WTC11 (cell line): ENCODE measurements around the gene MAPK14. TPM values are rescaled to one million over a fixed set of nuclear protein-coding genes. Genes with fewer than 3 reads are reported as not detected.

ENCODE experiments used
- ATAC-seq: fragments of 200-7000 bp; cut with Tn5 transposase; 2 replicates; pipeline ENCODE4 v1.10.0; 2021; ENCODE audit warnings: mild to moderate bottlenecking, moderate library complexity
- CTCF ChIA-PET: fragments of 300-600 bp; sonication (Branson Sonifier 250); formaldehyde crosslinking; loops from one replicate; lab custom pipeline; 2021; ENCODE audit warnings: antibody characterized with exemption; lab: Charles Lee
- POLR2A ChIA-PET: fragments of 350-600 bp; sonication (Branson Sonifier 250); formaldehyde crosslinking; loops from one replicate; lab custom pipeline; 2021; ENCODE audit warnings: antibody characterized with exemption; lab: Charles Lee
- DNase-seq: peaks from one replicate; pipeline ENCODE4 v3.0.0; 2021; ENCODE audit warnings: low spot score
- H3K27ac Mint-ChIP-seq: 2 replicates; pipeline ENCODE4 v1.8.0; 2021; ENCODE audit warnings: mixed read lengths
- H3K27me3 Mint-ChIP-seq: 2 replicates; pipeline ENCODE4 v1.8.0; 2021; ENCODE audit warnings: low read depth, mild to moderate bottlenecking, moderate library complexity, mixed read lengths
- H3K36me3 Mint-ChIP-seq: 2 replicates; pipeline ENCODE4 v1.8.0; 2021; ENCODE audit warnings: mixed read lengths
- H3K4me1 Mint-ChIP-seq: 2 replicates; pipeline ENCODE4 v1.8.0; 2022; ENCODE audit warnings: mixed read lengths
- H3K4me3 Mint-ChIP-seq: 2 replicates; pipeline ENCODE4 v1.8.0; 2021; ENCODE audit warnings: mild to moderate bottlenecking, moderate library complexity, mixed read lengths
- H3K9me3 Mint-ChIP-seq: 2 replicates; pipeline ENCODE4 v1.8.0; 2021; ENCODE audit warnings: mixed read lengths
- CBFB ChIP-seq: sonication (generic); formaldehyde crosslinking; IDR thresholded peaks from 2 replicates; pipeline ENCODE4 v1.8.1; 2022; ENCODE audit warnings: mild to moderate bottlenecking, low read depth, missing genetic modification reagents
- CREM ChIP-seq: sonication (generic); formaldehyde crosslinking; IDR thresholded peaks from 2 replicates; pipeline ENCODE4 v1.8.1; 2022; ENCODE audit warnings: mild to moderate bottlenecking, missing genetic modification reagents, moderate library complexity
- ETV6 ChIP-seq: sonication (generic); formaldehyde crosslinking; IDR thresholded peaks from 2 replicates; pipeline ENCODE4 v1.8.1; 2022; ENCODE audit warnings: mild to moderate bottlenecking, missing genetic modification reagents
- FOXJ3 ChIP-seq: sonication (generic); formaldehyde crosslinking; IDR thresholded peaks from 2 replicates; pipeline ENCODE4 v1.9.0; 2021; ENCODE audit warnings: missing genetic modification reagents, mild to moderate bottlenecking, borderline replicate concordance
- FOXK1 ChIP-seq: sonication (generic); formaldehyde crosslinking; IDR thresholded peaks from 2 replicates; pipeline ENCODE4 v1.8.0; 2022; ENCODE audit warnings: mild to moderate bottlenecking, moderate library complexity, missing genetic modification reagents
- FOXP1 ChIP-seq: sonication (generic); formaldehyde crosslinking; IDR thresholded peaks from 2 replicates; pipeline ENCODE4 v1.8.0; 2022; ENCODE audit warnings: missing genetic modification reagents, mild to moderate bottlenecking, moderate library complexity, borderline replicate concordance
- NR1H2 ChIP-seq: sonication (generic); formaldehyde crosslinking; IDR thresholded peaks from 2 replicates; pipeline ENCODE4 v1.9.0; 2021; ENCODE audit warnings: mild to moderate bottlenecking, moderate library complexity, missing genetic modification reagents
- NR3C1 ChIP-seq: sonication (generic); formaldehyde crosslinking; conservative IDR thresholded peaks from 2 replicates; pipeline ENCODE4 v1.8.1; 2023; ENCODE audit warnings: low read depth, mild to moderate bottlenecking, missing genetic modification reagents
- SMAD3 ChIP-seq: sonication (generic); formaldehyde crosslinking; IDR thresholded peaks from 2 replicates; pipeline ENCODE4 v1.8.0; 2022; ENCODE audit warnings: missing genetic modification reagents, mild to moderate bottlenecking, borderline replicate concordance
- TEAD1 ChIP-seq: sonication (generic); formaldehyde crosslinking; IDR thresholded peaks from 2 replicates; pipeline ENCODE4 v1.8.0; 2022; ENCODE audit warnings: mild to moderate bottlenecking, missing genetic modification reagents
- TEAD4 ChIP-seq: sonication (generic); formaldehyde crosslinking; IDR thresholded peaks from 2 replicates; pipeline ENCODE4 v1.8.0; 2022; ENCODE audit warnings: mild to moderate bottlenecking, missing genetic modification reagents
- ZNF671 ChIP-seq: fragments of 250-450 bp; sonication (Bioruptor Pico); IDR thresholded peaks from 2 replicates; pipeline ENCODE4 v1.8.0; 2021; ENCODE audit warnings: mild to moderate bottlenecking
- total RNA-seq: library from RNA; stranded (reverse); gene quantifications from 3 replicates; pipeline ENCODE4 v1.2.3, GENCODE V29; 2021
- TF ChIP-seq, protein P1 (sequence below): sonication (generic); formaldehyde crosslinking; IDR thresholded peaks from 2 replicates; pipeline ENCODE4 v1.8.0; 2022; ENCODE audit warnings: mild to moderate bottlenecking, missing genetic modification reagents
- TF ChIP-seq, protein P2 (sequence below): sonication (generic); formaldehyde crosslinking; conservative IDR thresholded peaks from 2 replicates; pipeline ENCODE4 v1.8.1; 2022; ENCODE audit warnings: mild to moderate bottlenecking, missing genetic modification reagents
- TF ChIP-seq, protein P3 (sequence below): sonication (generic); formaldehyde crosslinking; IDR thresholded peaks from 2 replicates; pipeline ENCODE4 v1.8.0; 2023; ENCODE audit warnings: missing genetic modification reagents, mild to moderate bottlenecking, borderline replicate concordance
- TF ChIP-seq, protein P4 (sequence below): fragments of 250-450 bp; sonication (Bioruptor Pico); conservative IDR thresholded peaks from 2 replicates; pipeline ENCODE4 v1.9.0; 2021; ENCODE audit warnings: mild to moderate bottlenecking
- TF ChIP-seq, protein P5 (sequence below): sonication (generic); formaldehyde crosslinking; IDR thresholded peaks from 2 replicates; pipeline ENCODE4 v1.8.1; 2023; ENCODE audit warnings: mild to moderate bottlenecking, missing genetic modification reagents, moderate library complexity
- TF ChIP-seq, protein P6 (sequence below): sonication (generic); formaldehyde crosslinking; IDR thresholded peaks from 2 replicates; pipeline ENCODE4 v1.8.0; 2022; ENCODE audit warnings: mild to moderate bottlenecking, missing genetic modification reagents
- TF ChIP-seq, protein P7 (sequence below): fragments of 250-450 bp; sonication (Bioruptor Pico); IDR thresholded peaks from 2 replicates; pipeline ENCODE4 v1.9.0; 2021; ENCODE audit warnings: mild to moderate bottlenecking

The MAPK14 gene
- total RNA-seq, 1 experiment from 2014 or later, result 34.0 TPM

DNA sequence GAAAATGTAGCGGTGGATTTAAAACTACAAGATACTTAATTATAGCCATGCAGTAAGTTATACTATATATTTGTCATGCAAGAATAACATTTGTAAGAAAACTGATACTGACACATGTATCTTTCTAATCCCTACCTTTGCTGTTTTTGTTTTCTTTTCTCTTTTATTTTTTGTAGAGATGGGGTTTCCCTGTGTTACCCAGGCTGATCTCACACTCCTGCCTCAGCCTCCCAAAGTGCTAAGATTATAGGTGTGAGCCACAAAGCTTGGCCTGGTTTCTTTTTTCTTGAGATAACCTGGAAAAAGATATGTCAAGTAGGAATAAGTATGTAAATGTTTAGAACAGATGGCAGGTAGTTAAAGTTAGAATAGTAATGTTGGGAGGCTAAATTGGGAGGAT, 44.1 kb downstream of the MAPK14 start:
- Mint-ChIP-seq H3K27ac (no peak overlapping the region), H3K9me3 (no peaks in the 10 kb centered on the region), H3K36me3 (0 out of 2 replicates have a peak, but pooled peaks cover 6% of the 10 kb centered on the region), H3K4me3 (no peak overlapping the region), H3K4me1 (no peaks in the 10 kb centered on the region), H3K27me3 (no peaks in the 10 kb centered on the region)
- ChIA-PET POLR2A (no interaction called here), CTCF (no interaction called here)
- DNase-seq, result no peak
- no peak for ATAC-seq
- TF ChIP-seq CBFB (CRISPR knock-in tag) (no peak), CREM (CRISPR knock-in tag) (no peak), FOXJ3 (no peak), NR1H2 (CRISPR knock-in tag) (no peak), ZNF671 (CRISPR knock-in tag) (no peak), FOXP1 (CRISPR knock-in tag) (no peak), TEAD1 (CRISPR knock-in tag) (no peak), ETV6 (CRISPR knock-in tag) (no peak), NR3C1 (CRISPR knock-in tag) (no peak), SMAD3 (CRISPR knock-in tag) (no peak), FOXK1 (no peak), TEAD4 (CRISPR knock-in tag) (no peak)
- TF ChIP-seq, protein P1, sequence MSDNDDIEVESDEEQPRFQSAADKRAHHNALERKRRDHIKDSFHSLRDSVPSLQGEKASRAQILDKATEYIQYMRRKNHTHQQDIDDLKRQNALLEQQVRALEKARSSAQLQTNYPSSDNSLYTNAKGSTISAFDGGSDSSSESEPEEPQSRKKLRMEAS, result no peak
- TF ChIP-seq, protein P2, sequence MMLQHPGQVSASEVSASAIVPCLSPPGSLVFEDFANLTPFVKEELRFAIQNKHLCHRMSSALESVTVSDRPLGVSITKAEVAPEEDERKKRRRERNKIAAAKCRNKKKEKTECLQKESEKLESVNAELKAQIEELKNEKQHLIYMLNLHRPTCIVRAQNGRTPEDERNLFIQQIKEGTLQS (CRISPR knock-in tag), result no peak
- TF ChIP-seq, protein P3, sequence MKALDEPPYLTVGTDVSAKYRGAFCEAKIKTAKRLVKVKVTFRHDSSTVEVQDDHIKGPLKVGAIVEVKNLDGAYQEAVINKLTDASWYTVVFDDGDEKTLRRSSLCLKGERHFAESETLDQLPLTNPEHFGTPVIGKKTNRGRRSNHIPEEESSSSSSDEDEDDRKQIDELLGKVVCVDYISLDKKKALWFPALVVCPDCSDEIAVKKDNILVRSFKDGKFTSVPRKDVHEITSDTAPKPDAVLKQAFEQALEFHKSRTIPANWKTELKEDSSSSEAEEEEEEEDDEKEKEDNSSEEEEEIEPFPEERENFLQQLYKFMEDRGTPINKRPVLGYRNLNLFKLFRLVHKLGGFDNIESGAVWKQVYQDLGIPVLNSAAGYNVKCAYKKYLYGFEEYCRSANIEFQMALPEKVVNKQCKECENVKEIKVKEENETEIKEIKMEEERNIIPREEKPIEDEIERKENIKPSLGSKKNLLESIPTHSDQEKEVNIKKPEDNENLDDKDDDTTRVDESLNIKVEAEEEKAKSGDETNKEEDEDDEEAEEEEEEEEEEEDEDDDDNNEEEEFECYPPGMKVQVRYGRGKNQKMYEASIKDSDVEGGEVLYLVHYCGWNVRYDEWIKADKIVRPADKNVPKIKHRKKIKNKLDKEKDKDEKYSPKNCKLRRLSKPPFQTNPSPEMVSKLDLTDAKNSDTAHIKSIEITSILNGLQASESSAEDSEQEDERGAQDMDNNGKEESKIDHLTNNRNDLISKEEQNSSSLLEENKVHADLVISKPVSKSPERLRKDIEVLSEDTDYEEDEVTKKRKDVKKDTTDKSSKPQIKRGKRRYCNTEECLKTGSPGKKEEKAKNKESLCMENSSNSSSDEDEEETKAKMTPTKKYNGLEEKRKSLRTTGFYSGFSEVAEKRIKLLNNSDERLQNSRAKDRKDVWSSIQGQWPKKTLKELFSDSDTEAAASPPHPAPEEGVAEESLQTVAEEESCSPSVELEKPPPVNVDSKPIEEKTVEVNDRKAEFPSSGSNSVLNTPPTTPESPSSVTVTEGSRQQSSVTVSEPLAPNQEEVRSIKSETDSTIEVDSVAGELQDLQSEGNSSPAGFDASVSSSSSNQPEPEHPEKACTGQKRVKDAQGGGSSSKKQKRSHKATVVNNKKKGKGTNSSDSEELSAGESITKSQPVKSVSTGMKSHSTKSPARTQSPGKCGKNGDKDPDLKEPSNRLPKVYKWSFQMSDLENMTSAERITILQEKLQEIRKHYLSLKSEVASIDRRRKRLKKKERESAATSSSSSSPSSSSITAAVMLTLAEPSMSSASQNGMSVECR, result no peak
- TF ChIP-seq, protein P4, sequence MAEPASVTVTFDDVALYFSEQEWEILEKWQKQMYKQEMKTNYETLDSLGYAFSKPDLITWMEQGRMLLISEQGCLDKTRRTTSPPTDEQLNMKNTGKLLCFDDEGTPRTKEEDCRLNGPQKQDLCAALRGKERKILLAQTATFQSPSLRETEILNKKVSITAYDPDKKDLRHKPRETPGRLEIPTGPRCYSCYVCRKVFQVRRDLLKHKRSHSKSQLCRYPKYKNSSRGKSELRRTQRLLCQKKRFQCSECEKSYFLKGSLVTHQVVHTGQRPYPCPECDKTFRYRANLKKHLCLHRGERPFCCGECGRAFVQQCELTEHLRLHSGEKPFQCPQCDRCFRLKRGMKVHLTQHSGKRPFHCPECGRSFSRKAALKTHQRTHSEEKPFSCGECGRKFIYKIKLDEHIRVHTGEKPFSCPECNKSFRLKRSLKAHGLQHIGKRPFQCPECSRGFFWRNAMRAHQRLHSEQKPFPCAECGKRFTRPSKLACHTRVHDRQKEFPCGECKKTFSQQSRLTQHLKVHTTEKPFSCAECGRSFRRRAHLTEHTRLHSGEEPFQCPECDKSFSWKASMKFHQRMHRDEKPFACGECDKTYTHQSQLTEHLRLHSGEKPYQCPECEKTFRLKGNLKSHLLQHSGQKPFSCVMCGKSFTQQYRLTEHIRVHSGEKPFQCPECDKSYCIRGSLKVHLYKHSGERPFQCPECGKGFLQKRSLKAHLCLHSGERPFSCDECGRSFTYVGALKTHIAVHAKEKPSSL, result no peak
- TF ChIP-seq, protein P5, sequence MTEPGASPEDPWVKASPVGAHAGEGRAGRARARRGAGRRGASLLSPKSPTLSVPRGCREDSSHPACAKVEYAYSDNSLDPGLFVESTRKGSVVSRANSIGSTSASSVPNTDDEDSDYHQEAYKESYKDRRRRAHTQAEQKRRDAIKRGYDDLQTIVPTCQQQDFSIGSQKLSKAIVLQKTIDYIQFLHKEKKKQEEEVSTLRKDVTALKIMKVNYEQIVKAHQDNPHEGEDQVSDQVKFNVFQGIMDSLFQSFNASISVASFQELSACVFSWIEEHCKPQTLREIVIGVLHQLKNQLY (CRISPR knock-in tag), result no peak
- TF ChIP-seq, protein P6, sequence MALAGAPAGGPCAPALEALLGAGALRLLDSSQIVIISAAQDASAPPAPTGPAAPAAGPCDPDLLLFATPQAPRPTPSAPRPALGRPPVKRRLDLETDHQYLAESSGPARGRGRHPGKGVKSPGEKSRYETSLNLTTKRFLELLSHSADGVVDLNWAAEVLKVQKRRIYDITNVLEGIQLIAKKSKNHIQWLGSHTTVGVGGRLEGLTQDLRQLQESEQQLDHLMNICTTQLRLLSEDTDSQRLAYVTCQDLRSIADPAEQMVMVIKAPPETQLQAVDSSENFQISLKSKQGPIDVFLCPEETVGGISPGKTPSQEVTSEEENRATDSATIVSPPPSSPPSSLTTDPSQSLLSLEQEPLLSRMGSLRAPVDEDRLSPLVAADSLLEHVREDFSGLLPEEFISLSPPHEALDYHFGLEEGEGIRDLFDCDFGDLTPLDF, result no peak
- TF ChIP-seq, protein P7, sequence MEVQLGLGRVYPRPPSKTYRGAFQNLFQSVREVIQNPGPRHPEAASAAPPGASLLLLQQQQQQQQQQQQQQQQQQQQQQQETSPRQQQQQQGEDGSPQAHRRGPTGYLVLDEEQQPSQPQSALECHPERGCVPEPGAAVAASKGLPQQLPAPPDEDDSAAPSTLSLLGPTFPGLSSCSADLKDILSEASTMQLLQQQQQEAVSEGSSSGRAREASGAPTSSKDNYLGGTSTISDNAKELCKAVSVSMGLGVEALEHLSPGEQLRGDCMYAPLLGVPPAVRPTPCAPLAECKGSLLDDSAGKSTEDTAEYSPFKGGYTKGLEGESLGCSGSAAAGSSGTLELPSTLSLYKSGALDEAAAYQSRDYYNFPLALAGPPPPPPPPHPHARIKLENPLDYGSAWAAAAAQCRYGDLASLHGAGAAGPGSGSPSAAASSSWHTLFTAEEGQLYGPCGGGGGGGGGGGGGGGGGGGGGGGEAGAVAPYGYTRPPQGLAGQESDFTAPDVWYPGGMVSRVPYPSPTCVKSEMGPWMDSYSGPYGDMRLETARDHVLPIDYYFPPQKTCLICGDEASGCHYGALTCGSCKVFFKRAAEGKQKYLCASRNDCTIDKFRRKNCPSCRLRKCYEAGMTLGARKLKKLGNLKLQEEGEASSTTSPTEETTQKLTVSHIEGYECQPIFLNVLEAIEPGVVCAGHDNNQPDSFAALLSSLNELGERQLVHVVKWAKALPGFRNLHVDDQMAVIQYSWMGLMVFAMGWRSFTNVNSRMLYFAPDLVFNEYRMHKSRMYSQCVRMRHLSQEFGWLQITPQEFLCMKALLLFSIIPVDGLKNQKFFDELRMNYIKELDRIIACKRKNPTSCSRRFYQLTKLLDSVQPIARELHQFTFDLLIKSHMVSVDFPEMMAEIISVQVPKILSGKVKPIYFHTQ (CRISPR knock-in tag), result no peak
